ENCODE data around the gene PLA2G7. TPM values are rescaled to one million over a fixed set of nuclear protein-coding genes. Genes with fewer than 3 reads are reported as not detected.
A peak's percentile ranks its signal among the peaks of the same experiment; 100 is the strongest.
"Not testable (repeated sequence)": the region's sequence is repeated elsewhere in the genome, so short reads cannot be mapped to it uniquely, and the experiment has no call there.

Gene PLA2G7
- 4.6 TPM for total RNA-seq

DNA sequence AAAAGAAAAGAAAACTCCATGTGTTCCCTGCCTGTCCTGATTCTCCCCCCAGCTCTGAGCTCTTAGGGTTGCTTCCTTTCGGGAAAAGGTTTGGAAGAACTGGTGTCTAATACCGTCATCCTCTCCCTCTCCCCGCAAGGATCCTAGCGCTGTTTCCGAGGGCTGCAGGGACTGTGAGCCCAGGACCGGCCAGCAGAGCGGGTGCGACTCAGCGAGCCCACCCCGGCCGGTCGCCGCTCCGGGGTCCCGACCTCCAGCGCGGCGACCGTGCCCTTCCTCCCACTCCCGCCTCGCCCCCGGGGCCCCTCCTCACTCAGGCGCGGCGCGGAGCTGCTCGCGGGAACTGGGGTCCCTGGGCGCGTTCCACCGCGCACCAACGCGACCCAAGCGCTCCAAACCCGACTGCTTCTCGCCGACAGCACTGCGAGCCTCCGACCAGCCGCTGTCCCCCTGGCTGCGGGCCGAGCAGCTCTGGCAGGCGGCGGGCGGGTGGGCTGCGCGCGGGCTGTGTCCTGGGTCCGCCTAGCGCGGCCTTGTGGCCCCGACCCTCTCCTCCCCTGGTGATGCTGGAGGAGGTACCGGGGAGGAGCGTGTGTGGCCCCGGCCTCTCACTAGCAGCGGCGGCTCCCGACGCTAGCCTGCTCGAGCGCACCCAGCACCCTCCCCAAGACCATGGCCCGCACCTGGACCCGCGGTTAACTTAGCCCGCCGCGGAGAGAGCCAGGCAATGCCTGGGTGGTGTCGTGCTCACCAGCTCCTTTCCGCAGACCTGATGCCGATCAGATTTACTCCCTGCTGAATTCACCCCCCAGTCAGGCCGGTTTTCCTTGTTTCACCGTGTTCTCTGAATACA lies at the start of gene PLA2G7:
Gene PLA2G7, minus strand, starts transcription at position 509 of the 853 bp plus-strand sequence. CDS start 12,484 bp downstream, outside the sequence.
- peak; percentile 63 for DNase-seq (ENCODE audit: low spot score)

- DNase-seq (ENCODE audit: low spot score) = no peak
Observed at GRCh38 chr6:46784535-46784934, 49.4 kb upstream of the PLA2G7 start.

GRCh38 chr6:46781478-46782378 lies 46.6 kb upstream of the PLA2G7 start:
- peak; percentile 57 for DNase-seq (ENCODE audit: low spot score)

GRCh38 chr6:46777476-46778346 lies 42.5 kb upstream of the PLA2G7 start:
- DNase-seq (ENCODE audit: low spot score) = no peak

GRCh38 chr6:46776070-46776712 lies 41.0 kb upstream of the PLA2G7 start:
- no peak for DNase-seq (ENCODE audit: low spot score)

- not testable (repeated sequence) for DNase-seq (ENCODE audit: low spot score)
Observed at GRCh38 chr6:46774736-46775135, 39.6 kb upstream of the PLA2G7 start.

DNA sequence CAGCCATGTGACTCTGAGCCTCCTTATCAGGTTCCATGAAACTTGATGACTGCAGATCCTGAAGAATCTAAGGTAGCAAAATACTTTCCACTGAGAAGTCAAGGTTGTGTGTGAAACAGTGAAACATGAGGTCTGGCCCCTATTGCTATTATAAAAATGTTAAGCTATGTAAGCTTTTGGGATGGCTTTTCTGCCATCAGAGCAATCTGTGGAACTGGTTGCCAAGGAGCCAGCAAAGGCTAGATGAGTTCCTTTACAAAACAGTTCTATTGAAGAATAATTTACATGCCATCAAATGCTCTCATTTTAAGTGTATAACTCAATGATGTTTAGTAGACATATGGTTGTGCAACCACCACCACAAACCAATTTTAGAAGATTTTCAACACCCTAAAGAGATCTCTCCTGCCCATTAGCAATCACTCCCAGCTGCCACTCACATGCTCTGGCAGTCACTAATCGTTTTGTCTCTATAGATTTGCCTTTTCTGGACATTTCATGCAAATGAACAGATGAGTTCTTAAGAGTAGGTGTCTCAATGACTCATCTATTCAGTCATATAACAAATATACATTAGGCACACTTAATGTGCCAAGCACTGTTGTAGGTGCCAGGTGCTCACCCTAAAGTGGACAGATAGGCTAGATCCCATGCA lies 38.2 kb upstream of the PLA2G7 start:
- DNase-seq (ENCODE audit: low spot score) = no peak

DNA sequence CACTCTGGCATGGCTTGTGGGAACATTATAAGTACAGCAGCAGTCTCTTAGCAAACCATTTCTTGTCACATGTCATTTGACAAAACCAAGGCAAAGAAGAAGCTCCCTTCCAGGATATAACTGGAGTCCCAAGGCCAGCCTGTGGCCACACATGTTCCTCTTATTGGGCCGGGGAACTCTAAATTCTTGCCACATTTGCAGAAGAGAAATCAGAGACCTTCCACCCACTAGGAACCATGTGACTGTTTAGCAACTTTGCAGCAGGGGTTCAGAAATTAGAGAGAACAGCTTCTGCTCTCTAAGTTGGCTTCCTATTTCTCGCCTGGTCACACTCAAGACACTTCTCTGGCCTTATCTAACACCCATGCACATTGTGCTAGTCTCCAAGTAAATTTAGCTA lies 37.6 kb upstream of the PLA2G7 start:
- DNase-seq (ENCODE audit: low spot score) = no peak

GRCh38 chr6:46772016-46772415 lies 36.8 kb upstream of the PLA2G7 start:
- DNase-seq (ENCODE audit: low spot score) = no peak

DNA sequence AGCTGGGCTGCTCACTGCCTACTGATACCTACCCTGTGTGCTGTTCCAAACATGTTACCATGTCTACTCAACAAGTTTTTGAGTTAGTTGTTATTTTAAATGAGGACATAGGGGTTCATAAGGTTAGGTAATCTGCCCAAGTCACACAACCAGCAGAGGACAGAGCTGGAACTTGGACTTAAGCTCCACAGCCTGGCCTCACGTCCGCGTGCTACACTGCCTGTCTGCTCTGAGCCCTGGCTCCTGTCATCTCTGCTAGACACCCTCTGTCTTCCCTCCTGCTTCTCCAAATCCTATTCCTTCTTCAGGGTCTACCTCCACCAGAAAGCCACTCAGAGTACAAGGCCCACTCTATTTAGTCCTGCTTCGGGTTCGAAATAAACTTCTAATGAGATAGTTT lies 29.8 kb upstream of the PLA2G7 start:
- DNase-seq (ENCODE audit: low spot score) = no peak

DNA sequence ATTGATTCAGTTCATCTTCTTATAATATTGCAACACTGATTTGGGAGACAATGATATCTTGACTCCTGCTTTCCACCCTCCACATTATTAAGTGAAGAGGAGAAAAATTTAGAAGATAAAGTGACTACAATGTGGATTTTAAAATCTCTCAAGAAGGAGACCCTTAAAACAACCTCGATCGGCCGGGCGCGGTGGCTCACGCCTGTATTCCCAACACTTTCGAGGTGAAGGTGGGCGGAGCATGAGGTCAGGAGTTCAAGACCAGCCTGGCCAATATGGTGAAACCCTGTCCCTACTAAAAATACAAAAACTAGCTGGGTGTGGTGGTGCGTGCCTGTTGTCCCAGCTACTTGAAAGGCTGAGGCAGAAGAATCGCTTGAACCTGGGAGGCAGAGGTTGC lies 29.1 kb upstream of the PLA2G7 start:
- not testable (repeated sequence) for DNase-seq (ENCODE audit: low spot score)

DNA sequence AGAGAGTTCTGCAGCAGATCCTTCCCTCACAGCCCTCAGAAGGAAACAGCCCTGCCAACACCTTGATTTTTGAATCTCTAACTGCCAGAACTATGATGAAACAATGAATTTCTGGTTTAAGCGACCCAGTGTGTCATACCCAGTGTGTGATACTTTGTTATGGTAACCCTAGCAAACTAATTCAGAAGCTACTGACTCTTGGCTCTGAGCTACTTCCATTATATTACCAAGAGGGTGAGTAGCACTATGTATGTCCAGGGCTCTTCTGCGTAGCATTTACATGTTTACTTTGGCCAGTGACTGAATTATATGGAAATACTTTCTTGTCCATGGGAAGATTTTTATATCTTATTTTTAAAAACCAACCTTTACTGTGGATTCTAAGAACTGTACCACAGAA lies 28.3 kb upstream of the PLA2G7 start:
- DNase-seq (ENCODE audit: low spot score) = no peak

DNA sequence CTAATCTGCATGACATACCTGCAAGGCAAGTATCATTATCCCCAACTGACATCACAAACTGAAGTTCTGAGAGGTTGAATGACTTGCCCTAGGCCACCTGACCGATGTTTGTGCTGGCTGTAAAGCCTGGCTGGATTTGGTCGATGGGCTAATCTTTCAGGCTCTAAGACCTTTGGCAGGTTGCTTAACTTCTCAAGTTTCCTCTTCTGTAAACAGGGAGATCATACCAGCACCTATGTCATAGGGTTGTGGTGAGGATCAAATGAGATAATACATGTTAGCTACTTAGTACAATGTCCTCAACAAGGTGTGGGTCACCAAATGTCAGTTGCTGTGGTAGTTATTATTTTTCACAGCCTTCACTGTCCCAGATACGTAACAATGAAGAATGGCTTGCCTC lies 25.8 kb upstream of the PLA2G7 start:
- no peak for DNase-seq (ENCODE audit: low spot score)

DNA sequence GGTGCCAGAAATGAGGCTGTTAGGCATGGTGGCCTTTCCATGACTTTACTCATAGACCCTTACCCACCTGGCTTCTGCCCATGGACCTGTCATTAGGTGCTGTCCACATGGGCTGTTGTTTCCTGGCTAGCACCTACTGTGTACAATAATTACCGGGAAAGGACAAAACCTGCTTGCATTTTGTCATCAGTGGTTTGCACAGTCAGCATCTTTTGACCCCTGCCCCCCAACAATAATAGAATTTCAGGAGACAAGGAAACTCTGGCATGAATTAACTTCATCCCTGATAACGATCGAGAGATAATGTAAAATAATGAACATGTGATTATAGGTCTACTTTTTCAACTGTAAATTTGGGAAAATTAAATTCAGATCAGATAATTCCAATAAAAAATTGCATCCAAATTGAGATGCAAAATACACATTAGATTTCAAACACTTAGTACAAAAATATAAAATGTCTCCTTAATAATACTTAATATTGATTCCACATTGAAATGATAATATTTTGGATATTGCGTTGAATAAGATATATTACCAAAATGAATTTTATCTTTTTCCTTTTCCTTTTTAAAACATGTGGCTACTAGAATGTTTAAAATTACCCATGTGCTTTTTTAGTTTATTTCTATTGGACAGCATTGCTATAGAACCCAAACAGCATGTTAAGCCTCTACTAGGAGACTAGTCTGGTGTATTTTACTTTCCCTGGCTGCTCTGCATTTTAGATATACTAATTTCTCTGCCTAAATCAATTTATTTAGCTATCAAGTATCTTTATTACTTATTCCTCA lies 24.0 kb upstream of the PLA2G7 start:
- DNase-seq (ENCODE audit: low spot score) = no peak

DNA sequence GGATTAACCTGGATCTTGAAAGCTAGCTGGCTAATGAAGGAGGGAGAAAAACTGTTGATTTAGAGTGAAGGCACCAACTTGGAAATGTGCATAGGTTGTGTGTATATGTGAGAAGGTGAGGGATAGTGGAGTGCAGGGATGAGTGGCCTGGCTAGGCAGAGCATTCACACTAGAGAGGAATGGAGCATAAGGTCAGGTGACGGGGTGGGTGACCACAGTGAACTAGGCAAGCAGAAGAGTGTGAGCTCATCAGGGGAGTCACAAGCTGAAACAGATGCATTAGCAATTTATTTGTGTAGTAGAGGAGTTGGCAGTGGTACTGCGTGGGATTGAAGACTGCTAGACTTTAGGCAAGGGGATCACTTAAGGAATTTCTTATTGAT lies 22.0 kb upstream of the PLA2G7 start:
- DNase-seq (ENCODE audit: low spot score) = no peak

DNA sequence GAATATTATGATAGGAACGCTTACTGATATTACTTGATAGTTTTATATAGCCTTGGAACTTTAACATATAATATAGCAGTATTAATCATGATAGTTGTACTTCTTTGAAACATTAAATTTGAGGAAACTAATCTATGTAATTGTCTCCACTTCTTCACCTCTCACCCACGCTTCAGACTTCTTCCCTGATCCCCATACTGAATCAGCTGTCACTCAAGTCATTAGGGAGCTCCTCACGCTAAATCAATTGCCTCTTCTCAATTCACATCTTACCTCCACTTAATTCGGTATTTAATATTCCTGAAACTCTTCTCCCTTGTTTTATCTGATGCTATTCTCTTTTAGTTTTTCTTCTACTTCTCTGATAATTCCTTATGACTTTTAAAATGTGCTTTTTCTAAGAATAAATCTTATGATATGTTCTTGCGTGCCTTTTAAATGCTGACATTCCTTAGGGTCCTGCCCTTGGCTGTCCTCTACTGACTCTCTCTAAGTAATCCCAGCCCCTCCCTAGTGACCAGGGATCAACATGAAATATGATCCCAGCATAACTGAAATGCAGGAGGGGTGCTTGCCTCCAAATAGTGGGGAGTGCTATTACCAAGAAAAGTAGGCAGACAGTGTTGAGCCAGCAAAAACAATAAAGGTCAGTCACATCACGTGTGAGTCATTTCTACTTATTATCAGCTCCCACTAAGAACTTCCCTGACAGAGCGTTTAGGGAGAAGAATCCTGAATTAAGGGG lies 21.5 kb upstream of the PLA2G7 start:
- no peak for DNase-seq (ENCODE audit: low spot score)

GRCh38 chr6:46755865-46756264 lies 20.7 kb upstream of the PLA2G7 start:
- DNase-seq (ENCODE audit: low spot score) = no peak

DNA sequence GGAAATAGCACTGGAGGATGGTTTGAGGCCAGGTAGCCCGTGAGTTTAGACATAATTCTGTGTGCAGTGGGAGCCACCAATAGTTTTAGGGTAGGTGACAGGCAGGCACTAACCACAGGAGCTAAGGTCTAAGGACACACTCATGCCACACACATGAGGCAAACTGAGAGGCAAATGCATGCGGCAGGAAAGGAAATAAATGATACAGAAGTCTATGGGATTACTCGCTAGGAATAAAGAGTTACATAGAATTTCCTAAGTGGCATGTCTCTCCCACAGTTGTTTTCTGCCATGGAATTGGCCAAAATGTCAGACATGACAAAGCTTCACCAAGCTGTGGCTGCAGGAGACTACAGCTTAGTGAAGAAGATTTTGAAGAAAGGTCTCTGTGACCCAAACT lies 16.5 kb upstream of the PLA2G7 start:
- no peak for DNase-seq (ENCODE audit: low spot score)

DNA sequence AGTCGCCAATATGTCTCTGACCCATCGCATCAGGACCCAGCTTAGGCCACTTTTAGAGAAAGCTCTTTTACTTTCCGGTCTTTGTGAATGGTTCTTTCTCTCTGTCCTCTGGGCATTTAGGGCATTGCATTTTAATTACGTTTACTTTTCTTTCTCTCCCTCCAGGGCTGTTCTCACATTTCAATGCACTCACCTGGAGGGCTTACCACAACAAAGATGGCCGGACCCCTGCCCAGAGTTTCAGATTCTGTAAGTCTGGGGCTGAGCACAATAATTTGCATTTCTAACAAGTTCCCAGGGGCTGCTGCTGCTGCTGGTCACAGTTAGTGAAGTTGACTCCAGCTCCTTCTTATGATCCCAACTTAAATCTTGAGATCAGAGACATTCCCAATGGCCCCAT lies 14.6 kb upstream of the PLA2G7 start:
- DNase-seq (ENCODE audit: low spot score) = no peak
